ENCODE results near the gene HACD3.

HACD3 gene

DNA sequence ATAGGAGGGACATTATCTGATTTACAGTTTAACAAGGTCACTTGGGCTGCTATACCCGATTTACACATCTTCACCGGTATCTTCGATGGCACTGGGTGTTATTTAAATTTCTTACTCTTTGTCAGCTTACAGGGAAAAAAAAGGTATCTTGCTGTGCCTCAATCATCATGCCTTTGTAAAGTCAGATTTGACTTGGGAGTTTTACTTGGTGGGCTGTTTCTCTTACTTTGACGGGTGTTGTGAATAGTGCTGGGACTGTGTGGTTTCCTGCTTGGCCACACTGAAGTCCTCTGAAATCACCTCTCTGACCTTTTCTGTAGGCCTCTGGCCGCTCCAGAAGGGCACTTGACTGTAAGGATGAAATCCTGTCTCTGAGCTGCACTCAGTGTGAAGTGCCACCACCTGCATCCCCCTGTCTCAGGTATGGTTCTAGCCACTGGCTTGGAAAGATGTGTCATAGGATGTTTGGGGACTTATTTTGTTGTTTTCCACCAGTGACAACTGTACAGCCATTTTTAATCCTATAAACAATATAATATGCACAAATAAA lies 88.4 kb downstream of the HACD3 start:
- TF ChIP-seq, protein P1, sequence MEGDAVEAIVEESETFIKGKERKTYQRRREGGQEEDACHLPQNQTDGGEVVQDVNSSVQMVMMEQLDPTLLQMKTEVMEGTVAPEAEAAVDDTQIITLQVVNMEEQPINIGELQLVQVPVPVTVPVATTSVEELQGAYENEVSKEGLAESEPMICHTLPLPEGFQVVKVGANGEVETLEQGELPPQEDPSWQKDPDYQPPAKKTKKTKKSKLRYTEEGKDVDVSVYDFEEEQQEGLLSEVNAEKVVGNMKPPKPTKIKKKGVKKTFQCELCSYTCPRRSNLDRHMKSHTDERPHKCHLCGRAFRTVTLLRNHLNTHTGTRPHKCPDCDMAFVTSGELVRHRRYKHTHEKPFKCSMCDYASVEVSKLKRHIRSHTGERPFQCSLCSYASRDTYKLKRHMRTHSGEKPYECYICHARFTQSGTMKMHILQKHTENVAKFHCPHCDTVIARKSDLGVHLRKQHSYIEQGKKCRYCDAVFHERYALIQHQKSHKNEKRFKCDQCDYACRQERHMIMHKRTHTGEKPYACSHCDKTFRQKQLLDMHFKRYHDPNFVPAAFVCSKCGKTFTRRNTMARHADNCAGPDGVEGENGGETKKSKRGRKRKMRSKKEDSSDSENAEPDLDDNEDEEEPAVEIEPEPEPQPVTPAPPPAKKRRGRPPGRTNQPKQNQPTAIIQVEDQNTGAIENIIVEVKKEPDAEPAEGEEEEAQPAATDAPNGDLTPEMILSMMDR (conservative IDR thresholded peaks at IDR 0.05): no peak
- no peak for TF ChIP-seq ZFX (IDR thresholded peaks at IDR 0.05)
- H3K27ac ChIP-seq: no peak overlapping the region

DNA sequence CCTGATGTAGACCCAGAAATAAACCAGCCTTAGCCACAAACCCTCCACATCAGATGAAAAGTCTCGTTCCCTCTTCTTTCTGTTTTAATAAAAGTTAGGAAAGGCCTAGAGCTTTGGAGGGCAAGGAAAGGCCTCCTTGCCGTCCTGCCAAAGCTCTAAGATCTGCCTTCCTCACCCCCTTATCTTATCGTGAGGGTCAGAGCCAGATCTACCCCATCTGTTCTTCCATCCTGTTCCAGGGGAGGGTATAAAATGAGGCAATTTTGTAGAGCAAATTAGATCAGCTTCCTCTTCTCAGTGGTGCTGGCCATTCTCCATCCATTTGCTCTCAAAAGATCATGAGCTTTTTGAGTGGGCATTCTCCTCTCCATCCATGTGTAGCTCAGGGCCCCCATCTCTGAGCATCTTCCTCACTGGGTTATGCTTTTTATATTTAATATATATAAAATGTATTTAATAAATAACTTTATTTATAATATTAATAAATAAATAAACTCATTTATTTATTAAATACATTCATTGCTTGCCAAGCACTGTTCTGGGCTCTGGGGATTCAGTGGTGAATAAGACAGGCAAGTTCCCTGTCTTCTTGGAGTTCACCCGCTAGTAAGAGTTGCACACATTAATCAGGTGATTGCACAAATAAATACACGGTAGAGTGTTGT lies 89.5 kb downstream of the HACD3 start:
- H3K27ac ChIP-seq: no peak overlapping the region
- no peak for TF ChIP-seq ZFX (IDR thresholded peaks at IDR 0.05)
- TF ChIP-seq, protein P1 (conservative IDR thresholded peaks at IDR 0.05): no peak

DNA sequence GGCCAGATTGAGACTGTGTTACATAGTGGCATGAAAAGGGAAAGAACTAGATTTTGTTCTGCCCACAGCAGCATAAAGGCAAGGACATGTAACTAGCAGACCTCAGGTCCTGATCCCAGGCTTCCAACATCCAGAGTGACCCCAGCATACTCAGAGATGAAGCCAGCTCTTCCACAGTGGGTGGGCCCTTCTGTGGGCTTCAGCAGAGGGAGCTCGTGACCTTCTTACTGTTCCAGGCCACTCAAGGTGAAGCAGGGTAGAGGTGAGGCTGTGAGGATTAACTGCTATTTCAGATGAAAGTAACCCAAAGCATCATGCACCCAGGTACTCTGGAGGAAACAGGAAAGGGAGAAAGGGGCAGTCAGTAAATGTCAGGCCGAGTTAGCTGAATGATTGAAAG lies 90.6 kb downstream of the HACD3 start:
- no peak overlapping the region for H3K27ac ChIP-seq
- no peak for TF ChIP-seq ZFX (IDR thresholded peaks at IDR 0.05)
- TF ChIP-seq, protein P1 (conservative IDR thresholded peaks at IDR 0.05): no peak

DNA sequence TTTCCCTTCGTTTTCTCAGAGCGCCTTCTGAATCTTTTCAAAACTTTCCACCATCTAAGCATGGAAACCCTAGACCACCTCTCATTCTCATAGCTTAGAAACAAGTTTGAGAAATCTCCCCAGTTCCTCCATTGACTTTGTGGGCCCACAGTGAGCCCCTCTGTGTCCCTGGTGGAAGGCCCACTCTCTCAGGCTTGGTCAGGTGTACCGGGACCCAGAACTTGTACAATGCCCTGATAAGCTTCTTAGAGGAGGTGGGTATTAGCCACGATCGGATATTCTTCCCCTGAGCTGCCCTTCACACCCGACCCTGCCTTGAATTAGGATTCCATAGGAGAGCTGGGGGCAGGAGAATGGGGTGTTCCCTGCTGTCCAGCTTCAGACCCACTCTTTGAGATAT lies 91.4 kb downstream of the HACD3 start, which contains the start of gene SLC24A1:
SLC24A1 (plus strand) TSS at position 301 of the 400 bp plus-strand sequence. CDS start 2,143 bp downstream, outside the sequence.
- TF ChIP-seq, protein P1 (conservative IDR thresholded peaks at IDR 0.05): no peak
- no peak for TF ChIP-seq ZFX (IDR thresholded peaks at IDR 0.05)

DNA sequence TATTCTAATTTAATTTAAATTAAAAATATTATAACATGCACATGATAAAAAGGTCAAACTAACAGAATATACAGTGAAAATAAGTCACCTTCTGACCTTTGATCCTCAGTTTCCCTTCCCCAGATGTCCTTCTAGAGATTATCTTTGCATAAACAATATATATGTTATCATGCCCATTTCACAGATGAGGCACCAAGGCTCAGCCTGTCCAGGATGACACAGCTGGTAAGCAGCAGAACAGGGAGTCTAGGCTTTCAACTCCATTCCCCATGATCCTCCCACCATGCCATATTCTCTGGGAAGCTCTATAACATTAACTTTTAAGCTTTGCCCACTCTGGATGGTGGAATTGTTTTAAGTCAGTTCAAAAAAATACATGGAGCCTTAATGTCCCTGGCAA lies 92.8 kb downstream of the HACD3 start:
- TF ChIP-seq, protein P1 (conservative IDR thresholded peaks at IDR 0.05): no peak
- TF ChIP-seq ZFX (IDR thresholded peaks at IDR 0.05): no peak
- no peak overlapping the region for H3K27ac ChIP-seq

More for the DNA sequence above, 91.4 kb downstream of the HACD3 start, which contains the start of gene SLC24A1:
- no peak within 1 kb of the TSS for H3K27ac ChIP-seq

DNA sequence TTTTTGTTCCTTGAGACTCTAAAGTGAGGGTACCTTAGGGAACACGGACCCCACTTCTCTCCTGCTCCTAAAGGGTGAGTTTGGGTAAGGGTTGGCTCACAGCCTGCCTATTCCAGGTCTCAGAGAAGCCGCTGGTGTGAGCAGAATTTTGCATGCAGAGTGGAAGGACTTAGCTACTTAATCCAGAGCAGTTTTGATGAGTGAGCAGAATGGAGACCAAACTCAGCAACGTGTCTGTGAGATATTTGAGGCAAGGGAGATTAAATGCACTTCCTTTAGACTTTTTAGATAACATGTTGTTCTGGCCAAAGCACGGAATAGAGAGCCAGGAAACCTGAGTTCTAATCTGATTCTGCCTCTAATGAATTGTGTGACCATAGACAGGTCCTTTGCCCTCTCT lies 96.6 kb downstream of the HACD3 start:
- H3K27ac ChIP-seq: no peak overlapping the region
- TF ChIP-seq ZFX (IDR thresholded peaks at IDR 0.05): no peak
- TF ChIP-seq, protein P1 (conservative IDR thresholded peaks at IDR 0.05): no peak

Data from C4-2B (cell line).